Gastrocnemius medialis (tissue), 4 donors: ENCODE data around the gene ZFHX3. TPM values are rescaled to one million over a fixed set of nuclear protein-coding genes. Genes with fewer than 3 reads are reported as not detected.

Experiments
- ATAC-seq, 2 donors: fragments of 150-250 bp; one replicate each; pipeline ENCODE4 v1.9.1; 2016
- DNase-seq, 2 donors: peaks; one replicate each; pipeline ENCODE4 v3.0.0-alpha.2; 2019
- H3K27ac ChIP-seq, 4 donors: fragments of 200-600 bp; sonication (generic); 1 replicate in 1 of 4; 2 replicates in 3 of 4; pipeline ENCODE4 v1.5.1; 2016 to 2018; ENCODE audit warnings: mild to moderate bottlenecking in 2 of 4, moderate library complexity in 1 of 4
- H3K27me3 ChIP-seq, 3 donors: fragments of 200-600 bp; sonication (generic) in 2 of 3; 1 replicate in 1 of 3; 2 replicates in 2 of 3; pipeline versions ENCODE4 v1.5.1 to v1.6.0; 2016 to 2019; ENCODE audit warnings: mild to moderate bottlenecking in 1 of 3, moderate library complexity in 1 of 3
- H3K36me3 ChIP-seq, 2 donors: fragments of 200-600 bp; sonication (generic) in 1 of 2; one replicate each; pipeline ENCODE4 v1.5.1; 2017 to 2018
- H3K4me1 ChIP-seq, 2 donors: fragments of 200-600 bp; sonication (generic) in 1 of 2; one replicate each; pipeline ENCODE4 v1.5.1; 2016 to 2017; ENCODE audit warnings: mild to moderate bottlenecking in 2 of 2
- H3K4me3 ChIP-seq, 4 donors: fragments of 200-600 bp; sonication (generic) in 3 of 4; 1 replicate in 1 of 4; 2 replicates in 3 of 4; pipeline ENCODE4 v1.5.1; 2016 to 2019; ENCODE audit warnings: mild to moderate bottlenecking in 2 of 4
- H3K9me3 ChIP-seq, 3 donors: fragments of 200-600 bp; sonication (generic) in 2 of 3; 1 replicate in 1 of 3; 2 replicates in 2 of 3; pipeline ENCODE4 v1.5.1; 2016 to 2019
- POLR2A ChIP-seq, 2 donors: fragments of 450-650 bp; IDR thresholded peaks; one replicate each; pipeline ENCODE4 v1.6.1; 2017; ENCODE audit warnings: antibody characterized with exemption in 2 of 2, mild to moderate bottlenecking in 2 of 2, moderate library complexity in 2 of 2
- in situ Hi-C, 4 donors: fragments of 200-750 bp; cut with MboI; loops; one replicate each; pipeline versions ENCODE4 v1.15.0 to v1.8.0; 2017; ENCODE audit warnings: low sequenced_read_pairs in 4 of 4
- intact Hi-C: fragments of 100-400 bp; cut with DNase I; formaldehyde crosslinking; loops from one replicate; pipeline ENCODE4 v1.15.1; 2023; ENCODE audit warnings: low total_unique reads
- total RNA-seq, 4 donors: library from RNA; depleted of rRNA; stranded (reverse); fragments of >200 nt; gene quantifications; one replicate each; pipeline versions ENCODE4 v1.1.0 to v1.2.3, GENCODE V29; 2016
- TF ChIP-seq, protein P1 (sequence below), 5 experiments: fragments of 450-650 bp in 3 of 5; fragments of 200-600 bp in 2 of 5; sonication (generic) in 2 of 5; IDR thresholded peaks in 4 of 5; conservative IDR thresholded peaks in 1 of 5; 1 replicate in 4 of 5; 2 replicates in 1 of 5; pipeline ENCODE4 v1.5.1; 2016 to 2019; ENCODE audit warnings: antibody characterized with exemption in 5 of 5, mild to moderate bottlenecking in 3 of 5, moderate library complexity in 3 of 5

Gene ZFHX3
- total RNA-seq, 4 donors from 2014 or later: 14.0 to 28.5 (median 27.3) TPM

DNA sequence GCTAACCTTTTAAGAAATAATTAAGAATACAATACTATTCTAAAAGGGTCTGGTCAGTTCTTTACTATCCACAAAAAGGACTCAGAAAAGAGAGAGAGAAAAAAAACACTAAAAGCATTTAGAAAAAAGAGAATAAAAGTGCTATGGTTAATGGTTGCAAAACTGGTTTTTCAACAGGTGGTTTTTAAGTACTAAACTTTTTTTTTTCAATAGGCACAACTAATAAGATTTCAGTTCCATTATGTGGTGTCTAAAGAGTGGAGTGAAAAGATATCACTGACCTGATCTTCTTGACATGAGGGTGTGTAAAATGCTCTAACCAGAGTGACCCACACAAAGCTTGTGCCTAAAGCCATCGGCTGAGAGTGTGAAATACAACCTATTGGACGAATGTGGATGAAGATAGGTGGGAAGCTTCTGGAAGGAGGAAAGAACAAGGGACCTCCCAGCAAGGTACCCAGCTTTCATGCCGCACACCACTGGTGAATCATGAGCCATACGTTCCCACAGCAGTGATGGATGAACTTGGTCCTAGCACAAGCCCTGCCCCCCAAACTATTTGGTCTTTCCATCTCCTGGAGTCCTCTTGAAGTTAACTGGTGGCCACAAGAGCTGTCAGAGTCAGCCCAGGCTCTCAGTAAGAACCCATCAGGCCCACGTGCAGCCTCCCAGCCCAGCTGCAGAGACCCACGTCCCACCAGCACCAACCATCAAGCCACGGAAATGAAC, 103.0 kb downstream of the ZFHX3 start:
- no peak for ATAC-seq
- no peak for DNase-seq
- no peak overlapping the region for H3K27ac ChIP-seq
- in situ Hi-C loops (no loop called here), intact Hi-C loops (no loop called here)
- H3K36me3 ChIP-seq: peaks cover 0 to 3% of the 10 kb centered on the region in 2 donors
- no peaks in the 10 kb centered on the region for H3K27me3 ChIP-seq
- H3K4me3 ChIP-seq: no peak overlapping the region
- H3K4me1 ChIP-seq: peaks cover 37 to 51% of the 10 kb centered on the region in 2 donors
- no peaks in the 10 kb centered on the region for H3K9me3 ChIP-seq
- TF ChIP-seq, protein P1, sequence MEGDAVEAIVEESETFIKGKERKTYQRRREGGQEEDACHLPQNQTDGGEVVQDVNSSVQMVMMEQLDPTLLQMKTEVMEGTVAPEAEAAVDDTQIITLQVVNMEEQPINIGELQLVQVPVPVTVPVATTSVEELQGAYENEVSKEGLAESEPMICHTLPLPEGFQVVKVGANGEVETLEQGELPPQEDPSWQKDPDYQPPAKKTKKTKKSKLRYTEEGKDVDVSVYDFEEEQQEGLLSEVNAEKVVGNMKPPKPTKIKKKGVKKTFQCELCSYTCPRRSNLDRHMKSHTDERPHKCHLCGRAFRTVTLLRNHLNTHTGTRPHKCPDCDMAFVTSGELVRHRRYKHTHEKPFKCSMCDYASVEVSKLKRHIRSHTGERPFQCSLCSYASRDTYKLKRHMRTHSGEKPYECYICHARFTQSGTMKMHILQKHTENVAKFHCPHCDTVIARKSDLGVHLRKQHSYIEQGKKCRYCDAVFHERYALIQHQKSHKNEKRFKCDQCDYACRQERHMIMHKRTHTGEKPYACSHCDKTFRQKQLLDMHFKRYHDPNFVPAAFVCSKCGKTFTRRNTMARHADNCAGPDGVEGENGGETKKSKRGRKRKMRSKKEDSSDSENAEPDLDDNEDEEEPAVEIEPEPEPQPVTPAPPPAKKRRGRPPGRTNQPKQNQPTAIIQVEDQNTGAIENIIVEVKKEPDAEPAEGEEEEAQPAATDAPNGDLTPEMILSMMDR (IDR thresholded peaks at IDR 0.05 in 4 of 5, conservative IDR thresholded peaks at IDR 0.05 in 1 of 5): no peak
- TF ChIP-seq POLR2A (IDR thresholded peaks at IDR 0.05): no peak

- Histone ChIP-seq H3K4me1 (peaks cover 55 to 56% of the 10 kb centered on the region in 2 donors), H3K4me3 (no peak overlapping the region), H3K9me3 (no peaks in the 10 kb centered on the region), H3K27me3 (no peaks in the 10 kb centered on the region), H3K27ac (no peak overlapping the region), H3K36me3 (no peaks in the 10 kb centered on the region)
- TF ChIP-seq, protein P1 (IDR thresholded peaks at IDR 0.05 in 4 of 5, conservative IDR thresholded peaks at IDR 0.05 in 1 of 5): no peak
- no peak for TF ChIP-seq POLR2A (IDR thresholded peaks at IDR 0.05)
- no peak for DNase-seq
- in situ Hi-C loops (no loop called here), intact Hi-C loops (no loop called here)
- no peak for ATAC-seq
These were observed 105.9 kb downstream of the ZFHX3 start for GRCh38 chr16:72942021-72942420.

GRCh38 chr16:72940886-72941285, 107.0 kb downstream of the ZFHX3 start:
- peaks cover 53 to 56% of the 10 kb centered on the region in 2 donors for H3K4me1 ChIP-seq
- DNase-seq (no peak), ATAC-seq (no peak)
- in situ Hi-C loops (no loop called here), intact Hi-C loops (no loop called here)
- no peaks in the 10 kb centered on the region for H3K27me3 ChIP-seq
- H3K36me3 ChIP-seq: no peaks in the 10 kb centered on the region
- H3K27ac ChIP-seq: peak overlapping the region in 3 of 4 donors; percentile 85 to 95 (median 87)
- H3K9me3 ChIP-seq: no peaks in the 10 kb centered on the region
- no peak overlapping the region for H3K4me3 ChIP-seq
- TF ChIP-seq, protein P1 (IDR thresholded peaks at IDR 0.05 in 4 of 5, conservative IDR thresholded peaks at IDR 0.05 in 1 of 5): no peak
- TF ChIP-seq POLR2A (IDR thresholded peaks at IDR 0.05): no peak

- H3K4me3 ChIP-seq: peak overlapping the region; percentile 31 to 47 (median 36)
- no peaks in the 10 kb centered on the region for H3K36me3 ChIP-seq
- no peaks in the 10 kb centered on the region for H3K27me3 ChIP-seq
- peak; percentile 81 to 82 for ATAC-seq
- H3K4me1 ChIP-seq: peaks cover 59 to 64% of the 10 kb centered on the region in 2 donors
- in situ Hi-C loops (no loop called here), intact Hi-C loops (loop anchor here (1.0 to 10.0 kb wide), 5 partner anchors 46 to 256 kb away; partner anchors contain the start of gene ZFHX3)
- DNase-seq: peak; percentile 56 to 76
- TF ChIP-seq, protein P1 (IDR thresholded peaks at IDR 0.05 in 4 of 5, conservative IDR thresholded peaks at IDR 0.05 in 1 of 5): peak in 4 of 5 experiments; percentile 13 to 52 (median 51)
- TF ChIP-seq POLR2A (IDR thresholded peaks at IDR 0.05): no peak
- no peaks in the 10 kb centered on the region for H3K9me3 ChIP-seq
- peak overlapping the region; percentile 85 to 95 (median 88) for H3K27ac ChIP-seq
These were observed 108.7 kb downstream of the ZFHX3 start for GRCh38 chr16:72939247-72939646.
